GM12872 (cell line): ENCODE results near the gene DCAF6.

Experiments
- CTCF ChIP-seq: IDR thresholded peaks from 3 replicates; pipeline ENCODE4 v1.5.1; 2011; ENCODE audit warnings: low read depth, mild to moderate bottlenecking, low read length, moderate library complexity; ENCODE audit not compliant: insufficient read depth

Gene DCAF6

DNA sequence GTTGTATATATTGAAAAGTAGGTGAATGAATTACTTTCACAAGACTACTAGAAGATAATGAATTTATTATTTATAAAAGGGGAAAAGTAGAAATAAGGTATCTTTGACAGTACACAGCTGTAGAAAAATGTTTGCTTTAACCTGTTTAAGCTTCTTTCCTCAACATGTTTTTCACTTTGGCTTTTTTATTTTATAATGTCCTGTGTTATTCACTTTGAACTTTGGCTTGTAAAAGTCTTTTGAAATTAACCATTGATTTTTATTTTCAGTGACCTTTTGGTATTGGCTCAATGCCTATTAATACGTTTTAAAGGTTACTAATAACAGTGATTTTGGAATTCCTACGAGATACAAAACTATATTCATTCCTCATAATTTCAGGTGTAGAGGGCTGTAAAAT lies 58.1 kb downstream of the DCAF6 start:
- TF ChIP-seq CTCF: no peak

- no peak for TF ChIP-seq CTCF
Measured at GRCh38 chr1:167995038-167995437, 58.6 kb downstream of the DCAF6 start.

DNA sequence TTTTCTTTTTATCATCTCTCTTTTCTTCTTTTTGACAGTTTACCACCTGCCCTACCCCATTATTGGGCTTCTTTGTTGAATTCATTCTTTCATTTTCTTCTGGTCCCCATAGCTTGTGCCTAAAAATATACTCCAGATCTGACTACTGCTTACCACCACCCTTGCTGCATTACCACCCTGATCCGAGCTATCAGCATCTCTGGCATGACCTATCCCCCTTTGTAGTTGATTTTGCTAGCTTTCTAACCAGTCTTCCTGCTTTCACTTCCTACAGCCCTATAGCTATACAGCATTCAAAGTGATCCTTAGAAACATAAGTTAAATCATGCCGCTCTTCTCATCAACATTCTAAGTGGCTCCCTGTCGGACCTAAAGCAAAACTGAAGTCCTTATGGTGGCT lies 59.8 kb downstream of the DCAF6 start:
- TF ChIP-seq CTCF: no peak

- no peak for TF ChIP-seq CTCF
Measured at GRCh38 chr1:167997037-167997575, 60.6 kb downstream of the DCAF6 start.

DNA sequence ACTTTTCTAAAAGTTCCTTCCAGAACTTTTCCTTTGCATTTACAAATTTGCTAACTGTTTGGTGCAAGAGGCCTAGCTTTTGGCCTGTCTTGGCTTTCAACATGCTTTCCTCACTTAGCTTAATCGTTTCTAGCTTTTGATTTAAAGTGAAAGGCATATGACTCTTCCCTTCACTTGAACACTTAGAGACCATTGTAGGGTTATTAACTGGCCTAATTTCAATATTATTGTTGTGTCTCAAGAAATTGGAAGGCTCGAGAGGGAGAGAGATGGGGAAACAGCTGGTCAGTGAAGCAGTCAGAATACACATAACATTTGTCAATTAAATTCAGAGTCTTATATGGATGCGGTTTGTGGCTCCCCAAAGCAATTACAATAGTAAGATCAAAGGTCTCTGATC lies 63.4 kb downstream of the DCAF6 start:
- TF ChIP-seq CTCF: no peak

GRCh38 chr1:168000656-168001055 lies 64.2 kb downstream of the DCAF6 start:
- TF ChIP-seq CTCF: no peak

DNA sequence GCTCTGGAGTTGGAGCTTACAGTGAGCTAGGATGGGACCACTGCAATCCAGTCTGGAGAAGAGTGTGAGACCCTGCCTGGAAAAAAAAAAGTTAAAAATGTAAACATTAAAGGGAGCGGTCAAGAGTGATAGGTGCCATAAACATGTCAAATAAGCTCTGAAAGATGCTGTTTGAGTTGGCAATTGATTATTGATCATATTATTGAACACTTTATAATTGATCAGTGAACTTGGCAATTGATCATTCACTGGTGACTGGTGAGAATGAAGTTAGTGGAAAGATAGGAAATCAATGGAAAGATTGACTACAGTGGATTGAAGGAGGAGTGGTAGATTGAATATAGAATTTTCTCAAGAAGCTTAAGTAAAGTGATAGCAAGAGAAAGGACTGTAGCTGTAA lies 64.7 kb downstream of the DCAF6 start:
- TF ChIP-seq CTCF: no peak

DNA sequence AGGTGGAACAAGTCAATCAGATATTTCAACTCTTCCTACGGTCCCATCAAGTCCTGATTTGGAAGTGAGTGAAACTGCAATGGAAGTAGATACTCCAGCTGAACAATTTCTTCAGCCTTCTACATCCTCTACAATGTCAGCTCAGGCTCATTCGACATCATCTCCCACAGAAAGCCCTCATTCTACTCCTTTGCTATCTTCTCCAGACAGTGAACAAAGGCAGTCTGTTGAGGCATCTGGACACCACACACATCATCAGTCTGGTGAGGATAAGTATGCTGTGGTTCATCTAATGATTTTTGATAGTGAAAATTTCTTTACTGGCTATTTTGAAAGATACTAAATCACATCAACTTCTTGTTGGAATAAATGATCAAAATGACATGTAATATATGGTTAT lies 68.0 kb downstream of the DCAF6 start:
- TF ChIP-seq CTCF: no peak
